ENCODE measurements around the gene MITF. TPM values are rescaled to one million over a fixed set of nuclear protein-coding genes. Genes with fewer than 3 reads are reported as not detected.

MITF gene, protein sequence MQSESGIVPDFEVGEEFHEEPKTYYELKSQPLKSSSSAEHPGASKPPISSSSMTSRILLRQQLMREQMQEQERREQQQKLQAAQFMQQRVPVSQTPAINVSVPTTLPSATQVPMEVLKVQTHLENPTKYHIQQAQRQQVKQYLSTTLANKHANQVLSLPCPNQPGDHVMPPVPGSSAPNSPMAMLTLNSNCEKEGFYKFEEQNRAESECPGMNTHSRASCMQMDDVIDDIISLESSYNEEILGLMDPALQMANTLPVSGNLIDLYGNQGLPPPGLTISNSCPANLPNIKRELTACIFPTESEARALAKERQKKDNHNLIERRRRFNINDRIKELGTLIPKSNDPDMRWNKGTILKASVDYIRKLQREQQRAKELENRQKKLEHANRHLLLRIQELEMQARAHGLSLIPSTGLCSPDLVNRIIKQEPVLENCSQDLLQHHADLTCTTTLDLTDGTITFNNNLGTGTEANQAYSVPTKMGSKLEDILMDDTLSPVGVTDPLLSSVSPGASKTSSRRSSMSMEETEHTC
- polyA plus RNA-seq (ENCODE audit: insufficient read length in 4 of 4), result 10 to 100 TPM in 3 of 4 donors, 1 to 10 TPM in 1; 3.3 to 45.7 (median 41.8) TPM

DNA sequence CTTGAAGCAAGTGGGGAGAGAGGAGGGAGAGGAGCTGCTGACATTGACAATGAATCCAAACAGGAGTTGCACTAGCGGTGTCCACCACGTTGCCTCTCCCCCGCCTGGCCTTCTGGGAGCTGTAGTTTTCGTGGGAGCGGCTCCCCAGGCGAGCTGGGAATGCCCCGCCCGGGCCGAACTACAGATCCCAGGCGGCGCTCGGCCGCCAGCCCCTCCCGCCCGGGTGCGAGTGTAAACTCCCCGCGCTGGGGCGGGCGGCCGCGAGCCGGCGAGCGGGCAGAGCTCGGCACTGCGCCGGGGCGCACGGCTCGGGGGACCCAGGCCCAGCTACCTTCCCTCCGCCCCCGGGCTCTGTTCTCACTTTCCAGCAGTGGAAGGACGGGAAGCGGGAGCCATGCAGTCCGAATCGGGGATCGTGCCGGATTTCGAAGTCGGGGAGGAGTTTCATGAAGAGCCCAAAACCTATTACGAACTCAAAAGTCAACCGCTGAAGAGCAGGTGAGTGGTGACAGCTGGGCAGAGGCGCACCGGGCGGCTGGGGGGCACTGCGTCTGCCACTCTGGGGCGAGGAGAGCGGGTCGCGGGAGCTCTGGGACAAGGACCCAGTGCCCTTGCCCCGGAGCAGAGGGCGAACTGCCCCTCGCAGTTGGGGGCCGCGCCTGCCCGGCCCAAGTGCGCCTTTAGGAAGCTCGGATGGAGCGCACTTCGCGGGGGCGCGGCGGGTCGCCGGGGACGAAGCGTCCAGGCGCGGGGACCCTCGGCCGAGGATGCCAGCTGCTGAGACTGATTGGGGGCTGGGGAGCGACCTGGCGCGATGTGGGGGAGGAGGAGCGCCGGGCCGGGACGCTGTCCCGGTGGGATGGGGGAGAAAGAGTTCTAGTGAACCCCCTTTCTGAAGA is at the start of gene MITF:
TSS of gene MITF (plus strand) at position 261 of the 899 bp plus-strand sequence. CDS start at position 395, 134 bp downstream.
- peak; percentile 64 to 86 (median 74) for DNase-seq (ENCODE audit: low read depth in 4 of 4, low spot score in 3 of 4)

GRCh38 chr3:69691860-69692259 is 47.4 kb upstream of the MITF start:
- no peak for DNase-seq (ENCODE audit: low read depth in 4 of 4, low spot score in 3 of 4)

DNA sequence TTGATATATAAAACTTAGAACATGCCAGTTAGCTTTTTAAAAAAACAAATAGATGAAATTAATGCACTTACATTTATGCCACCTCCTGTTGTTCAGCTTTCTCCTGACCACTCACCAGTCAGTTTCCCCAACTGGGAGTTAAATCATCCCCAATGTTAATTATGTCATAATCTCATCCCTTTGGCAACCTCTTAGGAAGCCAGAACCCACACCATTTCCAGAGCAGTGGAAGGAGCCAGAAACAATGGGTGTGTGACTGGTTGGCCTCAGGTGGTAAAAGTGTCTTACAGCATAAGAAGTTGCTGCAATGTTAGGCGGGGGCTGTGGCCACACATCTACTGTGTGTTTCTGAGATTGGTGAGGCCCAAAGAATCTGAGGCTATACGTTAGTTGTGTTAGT is 46.5 kb upstream of the MITF start:
- DNase-seq (ENCODE audit: low read depth in 4 of 4, low spot score in 3 of 4), result no peak

- no peak for DNase-seq (ENCODE audit: low read depth in 4 of 4, low spot score in 3 of 4)
Observed at GRCh38 chr3:69695443-69695842, 43.8 kb upstream of the MITF start.

GRCh38 chr3:69695933-69696332 is 43.3 kb upstream of the MITF start:
- no peak for DNase-seq (ENCODE audit: low read depth in 4 of 4, low spot score in 3 of 4)

- no peak for DNase-seq (ENCODE audit: low read depth in 4 of 4, low spot score in 3 of 4)
Observed at GRCh38 chr3:69696367-69696766, 42.9 kb upstream of the MITF start.

GRCh38 chr3:69697381-69697780 is 41.9 kb upstream of the MITF start:
- DNase-seq (ENCODE audit: low read depth in 4 of 4, low spot score in 3 of 4), result no peak

GRCh38 chr3:69698728-69699127 is 40.5 kb upstream of the MITF start:
- DNase-seq (ENCODE audit: low read depth in 4 of 4, low spot score in 3 of 4), result no peak

- DNase-seq (ENCODE audit: low read depth in 4 of 4, low spot score in 3 of 4), result no peak
Observed at GRCh38 chr3:69699183-69699582, 40.1 kb upstream of the MITF start.

DNA sequence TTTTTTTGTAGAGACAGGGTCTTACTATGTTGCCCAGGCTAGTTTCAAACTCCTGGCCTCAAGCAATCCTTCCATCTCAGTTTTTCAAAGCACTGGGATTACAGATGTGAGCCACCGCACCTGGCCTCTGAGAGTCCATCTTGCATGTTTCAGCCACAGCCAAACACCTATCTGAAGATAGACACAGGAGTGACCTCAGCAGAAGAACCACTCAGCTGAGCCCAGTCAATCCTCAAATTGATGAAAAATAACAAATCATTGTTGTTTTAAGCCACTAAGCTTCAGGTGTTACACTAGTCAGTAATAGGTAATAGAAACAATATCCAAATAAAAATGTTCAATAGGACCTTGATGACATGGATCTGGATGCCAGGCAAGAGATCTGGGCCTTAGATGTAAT is 38.3 kb upstream of the MITF start:
- no peak for DNase-seq (ENCODE audit: low read depth in 4 of 4, low spot score in 3 of 4)

GRCh38 chr3:69710153-69710977 is 28.9 kb upstream of the MITF start:
- DNase-seq (ENCODE audit: low read depth in 4 of 4, low spot score in 3 of 4), result no peak

DNA sequence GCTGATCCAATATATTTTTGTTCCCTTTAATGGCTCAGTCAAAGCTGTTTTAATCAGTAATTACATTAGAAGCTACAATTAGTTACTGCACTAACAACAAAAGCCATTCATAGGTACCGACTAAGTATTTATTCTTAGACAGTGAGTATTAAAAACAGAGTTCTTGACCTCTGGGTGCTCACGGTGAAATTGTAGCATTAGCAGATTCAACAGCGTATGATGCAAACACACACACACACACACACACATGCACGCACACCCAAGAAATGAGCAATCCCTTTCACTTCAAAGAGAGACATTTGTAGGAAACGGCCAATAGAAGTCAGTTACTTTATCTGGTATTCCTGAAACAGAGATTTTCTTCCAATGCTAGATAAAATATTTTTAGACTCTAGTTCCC is 27.0 kb upstream of the MITF start:
- DNase-seq (ENCODE audit: low read depth in 4 of 4, low spot score in 3 of 4), result no peak

- DNase-seq (ENCODE audit: low read depth in 4 of 4, low spot score in 3 of 4), result no peak
Observed at GRCh38 chr3:69712933-69713332, 26.3 kb upstream of the MITF start.

DNA sequence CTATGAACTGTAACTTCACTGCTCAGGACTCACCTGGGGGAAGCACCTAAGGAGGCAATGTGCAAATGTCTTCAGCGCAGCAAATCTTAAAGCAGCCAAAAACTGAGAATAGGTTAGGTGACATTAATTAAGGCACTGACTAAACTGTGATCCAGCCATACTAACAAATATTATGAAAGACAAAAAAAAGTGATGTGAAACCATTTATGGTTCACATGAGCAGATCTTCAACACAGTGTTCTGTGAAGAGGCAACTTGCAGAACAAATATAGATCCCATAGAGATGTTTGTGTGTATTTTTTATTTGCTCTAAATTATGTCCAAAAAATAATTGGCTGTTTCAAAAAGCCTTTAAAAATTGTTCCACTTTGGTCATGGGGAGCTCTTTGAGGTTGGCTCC is 24.1 kb upstream of the MITF start:
- no peak for DNase-seq (ENCODE audit: low read depth in 4 of 4, low spot score in 3 of 4)

DNA sequence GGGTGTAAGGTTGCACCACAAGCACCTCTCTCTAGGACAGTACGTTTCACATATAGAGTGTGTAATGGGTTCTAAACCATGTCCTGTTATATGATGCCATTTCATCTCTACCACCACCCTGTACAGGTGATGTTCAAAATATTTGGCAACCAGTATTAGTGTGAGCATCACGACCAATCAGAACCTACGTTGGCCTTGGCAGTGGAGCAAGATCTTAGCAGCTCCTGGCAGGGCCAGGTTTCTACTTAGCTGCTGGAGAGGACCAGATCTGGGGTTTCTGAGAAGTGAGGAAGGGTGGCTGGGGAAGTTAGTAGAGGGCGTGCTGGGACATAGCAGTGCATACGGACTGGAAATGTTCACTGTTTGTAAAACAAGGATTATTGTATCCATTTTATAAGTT is 23.1 kb upstream of the MITF start:
- no peak for DNase-seq (ENCODE audit: low read depth in 4 of 4, low spot score in 3 of 4)

- no peak for DNase-seq (ENCODE audit: low read depth in 4 of 4, low spot score in 3 of 4)
Observed at GRCh38 chr3:69718866-69719586, 20.2 kb upstream of the MITF start.

DNA sequence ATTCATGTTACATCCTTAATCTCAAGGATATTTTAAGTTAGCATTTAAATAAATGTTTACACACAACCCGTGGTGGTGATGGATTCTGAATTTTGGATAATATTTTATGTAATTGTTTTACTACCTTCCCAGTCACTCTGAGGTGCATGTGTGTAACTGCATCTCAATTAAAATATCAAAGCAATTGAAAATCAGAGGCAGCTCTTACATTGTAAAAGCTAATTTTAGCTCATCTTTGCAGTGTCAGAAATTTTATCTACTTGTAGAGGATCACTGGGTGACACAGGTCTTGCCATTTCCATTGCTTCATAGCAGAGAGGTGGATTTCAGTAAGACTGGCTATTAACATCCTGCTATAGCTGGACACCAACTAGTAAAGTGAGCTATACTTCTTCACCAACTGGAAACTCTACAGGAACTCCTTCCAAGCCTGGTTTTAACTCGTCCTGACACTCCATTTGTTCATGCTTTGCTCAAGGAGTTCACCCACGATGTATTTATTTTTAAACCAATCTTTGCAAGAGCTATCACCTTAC is 19.6 kb upstream of the MITF start:
- no peak for DNase-seq (ENCODE audit: low read depth in 4 of 4, low spot score in 3 of 4)

DNA sequence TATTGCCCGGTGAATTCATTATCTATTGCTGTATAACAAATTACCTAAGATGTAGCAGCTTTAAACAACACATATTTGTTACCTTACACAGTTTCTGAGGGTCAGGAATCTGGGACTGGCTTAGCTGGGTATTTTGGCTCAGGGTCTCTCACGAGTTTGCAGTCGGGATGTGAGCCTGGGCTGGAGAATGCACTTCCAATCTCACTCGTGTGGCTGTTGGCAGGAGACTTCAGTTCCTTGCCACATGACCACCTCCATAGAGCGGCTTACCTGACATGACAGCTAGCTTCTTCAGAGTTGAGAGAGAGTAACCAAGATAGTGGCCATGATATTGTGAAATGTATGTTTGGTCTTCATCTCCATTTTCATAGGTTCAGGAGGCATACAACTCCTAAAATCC is 18.4 kb upstream of the MITF start:
- no peak for DNase-seq (ENCODE audit: low read depth in 4 of 4, low spot score in 3 of 4)

DNA sequence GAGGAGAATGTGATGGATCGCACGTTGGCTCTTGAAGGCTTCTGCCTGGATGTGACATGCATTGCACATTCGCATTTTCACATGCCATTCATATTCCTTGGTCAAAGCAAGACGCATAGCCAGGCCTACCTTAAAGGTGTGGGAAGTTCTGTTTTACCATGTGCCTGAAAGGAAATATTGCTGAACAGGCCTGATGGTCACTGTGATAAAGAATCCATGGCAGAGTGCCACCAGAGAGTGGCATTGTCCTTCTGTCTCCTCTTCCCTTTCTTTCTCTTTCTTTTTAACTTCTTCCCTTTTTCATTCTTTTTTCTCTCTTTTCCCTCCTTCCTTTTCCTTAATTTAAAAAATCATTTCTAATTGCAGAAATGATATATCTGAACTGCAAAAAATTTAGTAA is 15.9 kb upstream of the MITF start:
- no peak for DNase-seq (ENCODE audit: low read depth in 4 of 4, low spot score in 3 of 4)
